ENCODE measurements around the gene ANKS1A.

Gene ANKS1A

GRCh38 chr6:35076997-35077712 lies 188.1 kb downstream of the ANKS1A start:
- no peak for DNase-seq

DNA sequence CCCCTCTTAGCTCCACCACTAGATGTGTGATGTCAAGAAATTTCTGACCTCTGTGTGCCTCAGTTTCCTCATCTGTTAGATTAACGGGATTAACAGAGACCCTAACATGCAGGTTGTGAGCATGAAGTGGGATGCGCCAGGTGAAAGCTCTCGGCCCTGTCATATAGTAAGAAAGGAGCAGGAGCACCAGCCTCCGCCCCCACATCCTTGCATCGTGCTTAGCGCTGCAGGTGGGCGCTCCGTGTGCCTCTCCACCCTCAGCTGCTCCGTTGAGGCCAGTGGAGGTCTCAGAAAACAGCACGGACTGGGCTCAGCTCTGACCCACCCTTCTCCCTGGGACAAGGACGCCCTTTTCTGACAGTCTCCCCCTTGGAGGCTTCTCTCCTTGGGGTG lies 188.7 kb downstream of the ANKS1A start:
- DNase-seq: no peak

DNA sequence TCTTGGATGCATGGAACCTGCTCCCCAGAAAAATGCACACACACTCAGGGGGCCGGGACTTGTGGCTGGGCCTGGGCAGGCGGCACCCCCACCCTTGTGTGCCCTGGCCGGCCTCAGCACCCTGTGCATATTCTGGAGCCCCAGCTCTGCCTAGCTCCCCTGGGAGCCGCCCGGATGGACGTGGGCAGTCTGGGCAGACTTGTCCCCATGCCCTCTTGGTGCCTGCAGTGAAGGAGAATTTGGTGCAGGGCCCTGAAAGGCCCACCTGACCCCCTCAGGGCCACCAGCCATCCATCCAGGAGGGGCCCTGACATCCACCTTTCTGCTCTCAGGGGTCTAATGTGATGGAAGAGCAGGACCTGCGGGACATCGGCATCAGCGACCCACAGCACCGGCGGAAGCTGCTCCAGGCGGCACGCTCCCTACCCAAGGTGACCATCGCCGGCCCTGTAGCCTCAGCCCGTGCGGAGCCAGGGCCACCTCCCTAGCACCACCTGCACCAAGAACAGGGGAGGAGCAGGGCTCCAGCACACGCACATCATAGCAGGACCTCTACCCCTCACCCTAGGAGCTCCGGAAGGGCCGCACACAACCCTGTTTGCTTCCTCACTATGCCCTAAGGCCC lies 189.3 kb downstream of the ANKS1A start:
- no peak for DNase-seq

GRCh38 chr6:35078896-35079295 lies 189.8 kb downstream of the ANKS1A start:
- DNase-seq: no peak

GRCh38 chr6:35079311-35080000 lies 190.4 kb downstream of the ANKS1A start:
- no peak for DNase-seq

DNA sequence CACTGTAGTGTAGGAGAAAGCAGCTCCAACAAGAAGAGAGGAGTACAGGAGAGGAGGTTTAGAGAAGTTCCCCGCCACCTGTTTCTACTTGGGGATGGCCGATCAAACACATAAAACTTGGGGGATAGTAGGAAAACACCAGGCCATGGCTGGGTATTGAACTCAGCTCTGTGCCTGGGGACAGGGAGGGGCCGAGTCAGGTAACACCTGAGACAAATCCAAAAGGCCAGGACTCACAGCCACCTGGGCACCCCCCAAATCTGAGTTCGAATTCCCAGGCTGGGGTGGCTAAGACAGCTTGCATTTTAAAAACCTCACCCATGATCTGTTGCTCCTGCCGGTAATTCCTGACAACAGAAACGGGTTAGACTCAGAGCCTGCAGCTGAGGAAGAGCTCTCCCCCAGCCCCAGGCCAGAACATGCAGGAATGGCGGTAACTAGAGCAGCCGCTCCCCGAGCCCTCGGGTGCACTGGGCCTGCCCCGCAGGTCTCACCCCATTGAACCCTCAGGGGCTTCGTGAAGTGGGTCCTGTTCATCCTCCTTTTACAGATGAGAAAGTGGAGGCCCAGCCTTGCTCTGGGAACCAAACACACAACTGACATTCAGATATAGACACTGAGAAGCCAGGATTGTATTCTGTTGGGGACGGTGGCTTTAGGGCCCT lies 191.1 kb downstream of the ANKS1A start:
- no peak for DNase-seq

DNA sequence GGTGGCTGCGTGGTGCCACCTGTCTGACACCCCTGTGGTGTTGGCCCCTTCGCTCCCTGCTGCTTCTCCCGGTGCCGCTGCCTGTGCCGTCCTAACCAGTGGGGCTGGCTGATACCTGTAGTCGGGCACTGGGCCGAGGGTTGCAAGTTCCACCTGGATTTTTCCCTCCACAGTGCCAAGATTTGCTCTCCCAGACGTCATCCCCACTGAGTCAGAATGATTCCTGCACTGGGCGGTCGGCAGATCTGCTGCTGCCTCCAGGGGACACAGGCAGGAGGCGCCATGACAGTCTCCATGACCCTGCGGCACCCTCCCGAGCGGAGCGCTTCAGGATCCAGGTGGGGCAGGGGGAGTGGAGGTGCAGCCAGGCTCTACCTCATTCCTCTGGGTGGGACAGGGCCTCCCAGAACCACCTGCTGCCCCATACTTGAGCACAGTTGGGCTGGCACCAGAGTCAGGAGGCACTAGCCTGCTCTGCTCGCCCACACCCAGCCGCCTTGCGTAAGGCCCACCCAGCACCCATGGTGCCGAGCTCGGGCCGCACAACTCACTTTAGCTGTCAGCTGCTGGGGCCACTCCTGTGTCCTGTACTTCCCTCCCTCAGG lies 191.9 kb downstream of the ANKS1A start:
- no peak for DNase-seq

- no peak for DNase-seq
Measured at GRCh38 chr6:35081426-35081851, 192.4 kb downstream of the ANKS1A start.

DNA sequence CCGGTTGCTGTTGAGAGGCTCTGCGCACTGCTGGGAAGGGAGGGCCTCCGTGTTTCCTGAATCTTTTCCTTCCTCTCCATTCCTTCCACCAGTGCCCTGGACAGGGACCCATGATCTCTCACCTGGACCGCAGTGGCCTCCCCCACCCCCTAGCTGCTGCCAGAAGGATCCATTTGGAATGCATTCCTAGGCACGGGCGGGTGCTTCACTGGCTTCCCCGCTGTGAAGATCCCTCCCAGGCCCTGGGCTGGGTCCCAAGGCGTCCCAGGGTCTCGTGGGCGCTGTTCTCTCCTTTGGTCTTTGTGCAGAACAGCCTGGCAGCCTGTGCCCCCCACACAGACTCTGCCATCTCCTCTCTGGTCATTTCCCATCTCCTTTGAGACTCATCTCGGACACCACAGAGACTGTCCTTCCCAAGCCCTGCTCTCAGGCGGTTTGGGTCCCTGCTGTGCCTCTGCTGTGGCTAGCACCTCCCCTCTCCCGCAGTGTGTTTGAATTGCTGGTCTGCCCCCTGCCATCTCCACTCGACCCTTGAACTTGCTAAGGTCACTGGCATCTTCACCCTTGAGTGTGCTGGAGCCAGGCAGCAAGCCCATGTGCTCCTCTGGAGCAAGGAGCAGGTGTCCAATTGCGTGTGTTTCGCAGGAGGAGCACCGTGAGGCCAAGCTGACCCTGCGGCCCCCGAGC lies 193.1 kb downstream of the ANKS1A start:
- no peak for DNase-seq

DNA sequence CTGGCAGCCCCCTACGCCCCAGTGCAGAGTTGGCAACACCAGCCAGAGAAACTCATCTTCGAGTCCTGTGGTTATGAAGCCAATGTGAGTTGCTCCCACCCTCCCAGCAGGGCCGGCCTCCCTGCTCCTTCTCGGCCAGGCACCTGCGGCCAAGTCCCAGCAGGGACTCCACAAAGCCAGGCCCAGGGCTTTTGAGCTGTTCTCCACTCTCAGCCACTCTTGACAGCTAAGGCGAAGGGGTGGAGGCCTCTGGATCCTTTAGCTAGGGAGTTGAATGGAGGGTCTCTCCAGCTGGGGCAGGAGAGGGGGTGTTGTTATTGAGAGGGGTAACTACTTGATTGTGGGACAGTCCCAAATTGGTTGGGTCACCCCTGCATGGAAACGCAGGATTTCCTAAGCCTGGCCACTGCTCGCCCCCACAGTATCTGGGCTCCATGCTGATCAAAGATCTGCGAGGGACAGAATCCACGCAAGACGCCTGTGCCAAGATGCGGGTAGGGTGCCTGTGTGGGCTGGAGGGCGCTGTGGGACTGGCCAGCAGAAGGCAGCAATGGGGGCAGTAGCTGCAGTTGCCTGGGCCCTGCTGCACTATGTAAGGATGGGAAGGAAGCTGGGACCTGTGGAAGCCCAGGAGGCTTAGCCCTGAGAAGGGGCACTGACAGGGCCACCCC lies 193.8 kb downstream of the ANKS1A start:
- no peak for DNase-seq

- DNase-seq: no peak
Measured at GRCh38 chr6:35083507-35083906, 194.5 kb downstream of the ANKS1A start.

- DNase-seq: no peak
Measured at GRCh38 chr6:35084041-35084491, 195.0 kb downstream of the ANKS1A start.

GRCh38 chr6:35084511-35085203 lies 195.6 kb downstream of the ANKS1A start:
- DNase-seq: no peak

- no peak for DNase-seq
Measured at GRCh38 chr6:35085359-35086281, 196.6 kb downstream of the ANKS1A start.

DNA sequence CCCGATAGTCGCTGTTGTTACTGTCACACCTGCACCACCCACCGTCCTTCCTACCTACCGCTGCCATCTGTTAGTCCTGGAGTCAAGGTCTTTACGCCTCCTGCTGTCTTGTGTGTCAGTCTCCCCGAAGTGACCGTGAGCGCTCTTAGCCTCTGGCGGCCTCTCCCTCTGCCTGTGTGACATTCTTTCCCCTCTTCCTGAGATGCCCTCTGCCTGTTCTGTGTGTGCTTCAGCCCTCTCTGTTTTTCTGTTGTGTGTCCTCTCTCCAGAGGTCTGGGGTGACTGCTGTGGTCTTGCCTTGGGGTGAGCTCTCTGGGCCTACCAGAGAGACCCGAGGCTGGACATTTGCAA lies 197.2 kb downstream of the ANKS1A start:
- DNase-seq: no peak

DNA sequence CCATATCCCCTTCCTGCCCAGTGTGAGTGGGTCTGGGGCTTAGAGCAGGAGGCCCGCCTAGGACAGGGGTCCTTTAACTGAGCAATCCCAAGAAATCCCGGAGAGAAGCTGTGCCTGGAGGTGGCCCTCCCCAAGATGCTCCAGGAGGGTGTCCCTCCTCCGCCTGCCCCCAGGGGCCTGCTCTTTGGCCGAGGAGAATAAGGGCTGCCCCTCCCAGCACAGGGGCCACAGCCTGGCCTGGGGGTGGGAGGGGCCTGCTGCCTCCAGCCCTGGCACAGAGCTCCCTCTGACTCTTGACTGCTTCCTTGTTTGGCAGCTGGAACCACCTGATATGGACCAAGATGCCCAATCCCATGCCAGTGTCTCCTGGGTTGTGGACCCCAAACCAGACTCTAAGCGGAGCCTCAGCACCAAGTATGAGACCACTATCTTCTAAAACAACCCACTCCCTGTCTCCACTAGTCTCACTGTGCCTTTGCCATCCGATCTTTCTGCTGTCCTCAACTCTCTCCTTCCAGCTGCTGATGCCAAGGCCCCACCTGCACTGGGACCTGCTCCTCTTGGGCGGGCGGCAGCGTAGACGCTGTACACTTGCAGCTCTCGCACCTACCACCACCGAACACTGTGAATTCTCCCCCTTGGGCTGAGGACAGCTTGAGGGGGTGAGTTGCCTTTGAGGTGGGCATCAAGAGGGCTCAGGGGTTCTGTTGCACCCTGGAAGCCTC lies 197.7 kb downstream of the ANKS1A start:
- no peak for DNase-seq

- DNase-seq: no peak
Measured at GRCh38 chr6:35087361-35088280, 198.6 kb downstream of the ANKS1A start.
